HCT116 (cell line): ENCODE measurements around the gene GADD45A. TPM values are rescaled to one million over a fixed set of nuclear protein-coding genes. Genes with fewer than 3 reads are reported as not detected.

Experiments
- ATAC-seq: fragments of 200-7000 bp; cut with Tn5 transposase; 2 replicates; pipeline ENCODE4 v1.9.1; 2020; ENCODE audit warnings: mild to moderate bottlenecking, moderate library complexity
- BruUV-seq: library from RNA; stranded (reverse); fragments of 400-500 nt; replicated peaks from 2 replicates; lab custom pipeline; 2021; lab: Mats Ljungman, UMichigan
- CTCF ChIA-PET: fragments of 300-600 bp; sonication (Branson Sonifier 250); formaldehyde crosslinking; loops from one replicate; lab custom pipeline; 2021; ENCODE audit warnings: antibody characterized with exemption; lab: Charles Lee
- POLR2A ChIA-PET: fragments of 300-600, 350-600 bp; sonication (Branson Sonifier 250); formaldehyde crosslinking; loops from one replicate; lab custom pipeline; 2021; ENCODE audit warnings: antibody characterized with exemption; lab: Charles Lee
- RAD21 ChIA-PET, 2 experiments: fragments of 300-600 bp; sonication (Branson Sonifier 250); formaldehyde crosslinking; loops; one replicate each; lab custom pipeline; 2023; ENCODE audit warnings: low total read pairs in 2 of 2; ENCODE audit not compliant: uncharacterized antibody in 2 of 2, unreplicated experiment in 2 of 2, low non-redundant PET in 1 of 2; lab: Charles Lee
- DNase-seq: peaks from one replicate; pipeline ENCODE4 v3.0.0-alpha.2; 2010; ENCODE audit warnings: low read depth, low spot score
- H2AFZ ChIP-seq: fragments of 200-600 bp; shearing (Covaris generic), sonication (generic); 2 replicates; pipeline ENCODE4 v1.6.1; 2017; ENCODE audit warnings: low read depth, mixed run types, mixed read lengths, antibody characterized with exemption, low read length; ENCODE audit not compliant: poor library complexity, severe bottlenecking
- H3K27ac ChIP-seq: 2 replicates; pipeline ENCODE4 v1.5.1; 2012; ENCODE audit warnings: low read depth, low read length
- H3K27me3 ChIP-seq: fragments of 200-600 bp; sonication (generic); 2 replicates; pipeline ENCODE4 v1.6.1; 2016; ENCODE audit warnings: mixed run types, low read length, mixed read lengths; ENCODE audit not compliant: insufficient read depth
- H3K36me3 ChIP-seq, 2 experiments: fragments of 200-500 bp in 1 of 2; fragments of 200-600 bp in 1 of 2; sonication (Bioruptor generic) in 1 of 2; sonication (generic) in 1 of 2; 2 replicates each; pipeline versions ENCODE4 v1.5.1 to v1.6.1; 2014 to 2016; ENCODE audit warnings: low read length in 2 of 2, inconsistent platforms in 1 of 2, mixed read lengths in 1 of 2, mixed run types in 1 of 2; ENCODE audit not compliant: insufficient read depth in 2 of 2, control insufficient read depth in 1 of 2
- H3K4me1 ChIP-seq, 2 experiments: fragments of 200-600 bp in 1 of 2; sonication (generic) in 1 of 2; 2 replicates each; pipeline versions ENCODE4 v1.5.1 to v1.6.1; 2012 to 2017; ENCODE audit warnings: low read length in 2 of 2, inconsistent platforms in 1 of 2, mild to moderate bottlenecking in 1 of 2, mixed read lengths in 1 of 2, mixed run types in 1 of 2, moderate library complexity in 1 of 2; ENCODE audit not compliant: insufficient read depth in 2 of 2, control insufficient read depth in 1 of 2
- H3K4me2 ChIP-seq: fragments of 200-600 bp; sonication (generic); 2 replicates; pipeline ENCODE4 v1.6.1; 2017; ENCODE audit warnings: mixed run types, low read length, mixed read lengths
- H3K4me3 ChIP-seq, 2 experiments: fragments of 200-600 bp in 1 of 2; sonication (generic) in 1 of 2; replicated peaks in 1 of 2; 2 replicates each; pipeline ENCODE4 v1.5.1; 2011 to 2016; ENCODE audit warnings: low read length in 2 of 2, control low read depth in 1 of 2, low read depth in 1 of 2, mild to moderate bottlenecking in 1 of 2, mixed read lengths in 1 of 2, mixed run types in 1 of 2
- H3K79me2 ChIP-seq: fragments of 200-600 bp; sonication (generic); 2 replicates; pipeline ENCODE4 v1.6.1; 2017; ENCODE audit warnings: mild to moderate bottlenecking, mixed run types, low read length, moderate library complexity, mixed read lengths; ENCODE audit not compliant: insufficient read depth
- H3K9ac ChIP-seq: fragments of 200-600 bp; sonication (generic); 2 replicates; pipeline ENCODE4 v1.6.1; 2016; ENCODE audit warnings: low read length, mixed read lengths
- H3K9me2 ChIP-seq: fragments of 200-600 bp; sonication (generic), shearing (Covaris generic); 2 replicates; pipeline ENCODE4 v1.6.1; 2017; ENCODE audit warnings: mixed run types, mild to moderate bottlenecking, moderate library complexity; ENCODE audit not compliant: insufficient read depth
- H3K9me3 ChIP-seq, 2 experiments: fragments of 200-500 bp in 1 of 2; fragments of 200-600 bp in 1 of 2; sonication (Bioruptor generic) in 1 of 2; sonication (generic) in 1 of 2; 2 replicates each; pipeline ENCODE4 v1.6.1; 2014 to 2017; ENCODE audit warnings: low read length in 2 of 2, mixed read lengths in 2 of 2, inconsistent platforms in 1 of 2, low read depth in 1 of 2, mild to moderate bottlenecking in 1 of 2, mixed run types in 1 of 2, moderate library complexity in 1 of 2; ENCODE audit not compliant: control insufficient read depth in 1 of 2, insufficient read depth in 1 of 2
- H4K20me1 ChIP-seq: fragments of 200-600 bp; sonication (generic), shearing (Covaris generic); 2 replicates; pipeline ENCODE4 v1.6.1; 2017; ENCODE audit warnings: mixed run types, mild to moderate bottlenecking, moderate library complexity; ENCODE audit not compliant: insufficient read depth
- CEBPB ChIP-seq: IDR thresholded peaks from 2 replicates; pipeline ENCODE4 v1.6.1; 2012; ENCODE audit warnings: low read depth
- ELF1 ChIP-seq: IDR thresholded peaks from 2 replicates; pipeline ENCODE4 v1.6.1; 2012; ENCODE audit warnings: low read depth, borderline replicate concordance
- EZH2 ChIP-seq: fragments of 200-600 bp; sonication (generic); IDR thresholded peaks from 2 replicates; pipeline ENCODE4 v1.6.1; 2017; ENCODE audit warnings: antibody characterized with exemption, mixed run types
- JUND ChIP-seq: IDR thresholded peaks from 2 replicates; pipeline ENCODE4 v1.6.1; 2012
- POLR2A ChIP-seq: IDR thresholded peaks from 2 replicates; pipeline ENCODE4 v1.7.0; 2011; ENCODE audit warnings: borderline replicate concordance; ENCODE audit not compliant: insufficient read depth, insufficient read length; ENCODE audit errors: extremely low read depth
- SRF ChIP-seq: IDR thresholded peaks from 2 replicates; pipeline ENCODE4 v1.6.1; 2012; ENCODE audit warnings: low read depth
- YY1 ChIP-seq: IDR thresholded peaks from 2 replicates; pipeline ENCODE4 v1.6.1; 2011; ENCODE audit warnings: low read length, low read depth, moderate library complexity, mild to moderate bottlenecking; ENCODE audit not compliant: insufficient replicate concordance; ENCODE audit errors: extremely low read depth
- ZFX ChIP-seq: fragments of 450-650 bp; IDR thresholded peaks from 2 replicates; pipeline ENCODE4 v1.6.1; 2017
- intact Hi-C: fragments of 100-400 bp; cut with micrococcal nuclease; formaldehyde crosslinking; loops from 2 replicates; pipeline ENCODE4 v1.10.0; 2022
- total RNA-seq: library from RNA; stranded (reverse); gene quantifications from one replicate; pipeline ENCODE4 v1.2.1, GENCODE V29; 2021; ENCODE audit not compliant: unreplicated experiment
- TF ChIP-seq, protein P1 (sequence below): IDR thresholded peaks from 2 replicates; pipeline ENCODE4 v1.6.1; 2012
- TF ChIP-seq, protein P2 (sequence below), 3 experiments: fragments of 200-600 bp in 1 of 3; sonication (generic) in 1 of 3; IDR thresholded peaks in 2 of 3; conservative IDR thresholded peaks in 1 of 3; 2 replicates each; pipeline ENCODE4 v1.5.1; 2012 to 2017; ENCODE audit warnings: low read depth in 2 of 3, low read length in 2 of 3, antibody characterized with exemption in 1 of 3, borderline replicate concordance in 1 of 3, control low read depth in 1 of 3, mild to moderate bottlenecking in 1 of 3, mixed read lengths in 1 of 3, mixed run types in 1 of 3, moderate library complexity in 1 of 3; ENCODE audit not compliant: insufficient read depth in 1 of 3

Gene GADD45A
- total RNA-seq, 1 experiment from 2014 or later: 105 TPM

DNA sequence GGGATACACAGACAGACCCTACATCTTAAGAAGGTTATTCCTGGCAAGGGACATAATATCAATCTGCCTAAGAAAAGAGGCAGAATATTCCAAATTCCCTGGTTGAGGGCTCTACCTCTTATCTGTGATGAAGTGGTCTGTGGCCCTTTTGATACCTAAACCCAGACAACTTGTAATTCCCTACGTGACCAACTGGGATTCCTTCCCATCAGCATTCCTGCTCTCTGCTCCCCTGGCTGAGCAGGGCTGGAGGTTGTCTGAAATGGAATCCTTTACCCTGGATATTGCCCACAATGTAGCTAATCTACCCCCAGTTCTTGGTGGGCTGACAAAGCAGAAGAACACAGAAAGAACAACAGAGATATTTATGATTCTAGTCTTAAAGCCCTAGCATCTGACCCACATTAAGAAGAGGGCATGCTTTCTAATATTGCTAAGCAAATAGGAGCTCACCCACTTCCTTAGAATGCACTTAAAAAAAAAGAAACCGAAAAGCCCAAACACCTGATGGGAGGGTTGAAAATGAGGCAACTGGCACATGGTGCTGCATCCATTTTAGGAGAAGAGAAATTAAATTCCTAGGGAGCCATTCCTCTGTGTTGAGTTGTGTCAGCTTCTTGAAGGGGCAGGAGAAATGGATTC is 36.8 kb downstream of the GADD45A start:
- H3K9me3 ChIP-seq: no peaks in the 10 kb centered on the region
- no peak overlapping the region for H3K4me2 ChIP-seq
- H3K27ac ChIP-seq: no peak overlapping the region
- H3K79me2 ChIP-seq: no peaks in the 10 kb centered on the region
- H3K9ac ChIP-seq: no peak overlapping the region
- intact Hi-C loops: no loop called here
- no peaks in the 10 kb centered on the region for H3K27me3 ChIP-seq
- no peak for DNase-seq
- no peak overlapping the region for H3K4me3 ChIP-seq
- H4K20me1 ChIP-seq: no peaks in the 10 kb centered on the region
- no peaks in the 10 kb centered on the region for H3K36me3 ChIP-seq
- BruUV-seq: no TSS peak
- ChIA-PET CTCF (no interaction called here), RAD21 (no interaction called here), POLR2A (no interaction called here)
- TF ChIP-seq CEBPB: no peak
- TF ChIP-seq ELF1: no peak
- TF ChIP-seq JUND: no peak
- TF ChIP-seq YY1: no peak
- TF ChIP-seq, protein P1, sequence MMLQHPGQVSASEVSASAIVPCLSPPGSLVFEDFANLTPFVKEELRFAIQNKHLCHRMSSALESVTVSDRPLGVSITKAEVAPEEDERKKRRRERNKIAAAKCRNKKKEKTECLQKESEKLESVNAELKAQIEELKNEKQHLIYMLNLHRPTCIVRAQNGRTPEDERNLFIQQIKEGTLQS: no peak
- TF ChIP-seq EZH2: no peak
- TF ChIP-seq SRF: no peak
- TF ChIP-seq, protein P2, sequence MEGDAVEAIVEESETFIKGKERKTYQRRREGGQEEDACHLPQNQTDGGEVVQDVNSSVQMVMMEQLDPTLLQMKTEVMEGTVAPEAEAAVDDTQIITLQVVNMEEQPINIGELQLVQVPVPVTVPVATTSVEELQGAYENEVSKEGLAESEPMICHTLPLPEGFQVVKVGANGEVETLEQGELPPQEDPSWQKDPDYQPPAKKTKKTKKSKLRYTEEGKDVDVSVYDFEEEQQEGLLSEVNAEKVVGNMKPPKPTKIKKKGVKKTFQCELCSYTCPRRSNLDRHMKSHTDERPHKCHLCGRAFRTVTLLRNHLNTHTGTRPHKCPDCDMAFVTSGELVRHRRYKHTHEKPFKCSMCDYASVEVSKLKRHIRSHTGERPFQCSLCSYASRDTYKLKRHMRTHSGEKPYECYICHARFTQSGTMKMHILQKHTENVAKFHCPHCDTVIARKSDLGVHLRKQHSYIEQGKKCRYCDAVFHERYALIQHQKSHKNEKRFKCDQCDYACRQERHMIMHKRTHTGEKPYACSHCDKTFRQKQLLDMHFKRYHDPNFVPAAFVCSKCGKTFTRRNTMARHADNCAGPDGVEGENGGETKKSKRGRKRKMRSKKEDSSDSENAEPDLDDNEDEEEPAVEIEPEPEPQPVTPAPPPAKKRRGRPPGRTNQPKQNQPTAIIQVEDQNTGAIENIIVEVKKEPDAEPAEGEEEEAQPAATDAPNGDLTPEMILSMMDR (IDR thresholded peaks at IDR 0.05 in 2 of 3, conservative IDR thresholded peaks at IDR 0.05 in 1 of 3; ENCODE audit: borderline replicate concordance in 1 of 3, insufficient read depth in 1 of 3, low read depth in 2 of 3, low read length in 2 of 3): no peak
- TF ChIP-seq ZFX: no peak
- TF ChIP-seq POLR2A: no peak
- TF ChIP-seq, all 23 proteins: peak for 0
- H3K4me1 ChIP-seq: peaks cover 44 to 78% of the 10 kb centered on the region in 2 experiments
- no peak for ATAC-seq
- no peak overlapping the region for H2AFZ ChIP-seq
- no peaks in the 10 kb centered on the region for H3K9me2 ChIP-seq
